GM21737 (cell line): ENCODE measurements around the gene ZSWIM6.
"Not testable (repeated sequence)": the region's sequence is repeated elsewhere in the genome, so short reads cannot be mapped to it uniquely, and the experiment has no call there.

Experiments
- ATAC-seq: cut with Tn5 transposase; IDR thresholded peaks from one replicate; pipeline ENCODE4 v1.9.1; 2021; ENCODE audit warnings: mild to moderate bottlenecking, moderate library complexity; ENCODE audit not compliant: unreplicated experiment

ZSWIM6 gene

DNA sequence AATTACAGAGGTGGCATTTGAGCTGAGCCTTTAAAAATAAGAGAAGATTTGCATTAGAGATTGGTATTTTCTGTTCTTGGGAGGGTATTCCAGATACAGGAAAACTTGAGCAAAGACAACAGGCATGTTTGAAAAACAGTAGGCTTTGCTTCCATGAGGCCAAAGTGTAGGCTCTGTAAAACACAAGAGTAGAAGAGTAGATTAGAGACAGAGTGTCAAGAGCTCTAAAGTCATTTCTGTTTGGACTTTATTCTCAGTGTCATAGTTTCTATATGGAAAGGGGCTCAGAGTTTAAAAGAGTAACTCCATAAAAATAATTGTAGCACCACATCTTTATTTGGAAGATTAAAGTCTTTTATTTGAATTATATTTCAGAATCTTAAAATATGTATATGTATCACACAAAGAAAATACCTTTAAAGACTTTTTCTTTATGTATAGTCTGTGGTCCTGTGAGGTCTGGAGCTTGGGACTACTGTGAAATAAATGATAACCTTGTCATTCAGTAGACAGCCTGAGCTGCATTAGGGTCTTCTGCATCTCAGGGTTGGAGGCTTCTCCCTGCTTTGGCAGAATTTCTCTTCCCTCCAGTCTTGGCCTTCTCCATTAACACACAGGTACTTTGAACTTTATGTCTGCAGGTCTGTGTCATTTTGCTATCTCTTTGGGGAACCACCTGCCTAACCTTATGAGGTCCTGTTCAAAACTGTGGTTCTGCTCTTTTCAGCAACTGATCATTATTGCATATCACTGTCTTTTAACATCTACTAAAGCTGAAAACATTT lies 73.6 kb downstream of the ZSWIM6 start:
- ATAC-seq = no peak

DNA sequence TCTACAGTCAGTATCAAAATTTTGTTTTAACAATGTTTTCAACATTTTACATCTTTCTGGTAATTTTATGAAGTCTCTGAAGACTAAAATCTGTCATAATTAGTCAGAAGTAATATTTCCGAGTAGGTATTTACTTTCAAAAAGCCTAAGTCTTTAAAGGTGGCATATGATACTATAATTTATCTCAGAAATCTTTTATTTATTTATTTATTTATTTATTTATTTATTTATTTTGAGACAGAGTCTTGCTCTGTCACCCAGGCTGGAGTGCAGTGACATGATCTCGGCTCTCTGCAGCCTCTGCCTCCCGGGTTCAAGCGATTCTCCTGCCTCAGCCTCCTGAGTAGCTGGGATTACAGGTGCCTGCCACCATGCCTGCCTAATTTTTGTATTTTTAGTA lies 74.4 kb downstream of the ZSWIM6 start:
- ATAC-seq = not testable (repeated sequence)

- no peak for ATAC-seq
These were observed 75.7 kb downstream of the ZSWIM6 start for GRCh38 chr5:61407706-61408270.

DNA sequence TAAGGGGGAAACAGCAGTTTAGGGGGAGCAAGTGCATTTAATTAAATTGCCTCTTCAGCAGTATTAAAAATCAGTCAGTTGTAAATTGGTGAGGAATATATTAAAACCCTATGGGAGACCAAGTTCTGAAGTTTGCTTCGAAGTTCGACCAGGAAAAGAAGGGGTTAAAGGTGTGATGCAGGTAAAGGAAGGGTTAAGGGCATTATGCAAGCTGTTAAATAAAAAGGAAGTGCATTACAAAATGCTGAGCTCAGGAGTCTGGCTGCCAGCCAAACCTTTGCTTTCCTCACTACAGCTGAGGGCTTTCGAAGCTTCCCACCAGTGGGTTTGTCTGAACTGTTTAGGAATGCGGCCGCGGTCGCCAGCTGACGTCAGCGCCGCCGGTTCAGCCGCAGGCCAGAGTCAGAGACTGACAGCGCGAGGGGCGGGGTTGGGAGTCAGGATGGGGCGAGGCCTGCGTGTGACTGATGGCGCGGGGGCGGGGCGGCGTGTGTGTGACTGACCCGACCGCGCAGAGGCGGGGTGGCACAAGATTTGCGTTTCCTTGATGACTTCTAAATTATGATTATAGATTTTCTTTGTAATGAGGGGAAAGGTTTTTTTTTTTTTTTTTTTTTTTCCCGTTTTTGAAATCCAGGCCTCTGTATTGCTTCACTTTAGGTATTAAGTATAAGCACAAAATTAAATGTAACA lies 76.6 kb downstream of the ZSWIM6 start:
- peak; percentile 100 for ATAC-seq

- no peak for ATAC-seq
These were observed 77.5 kb downstream of the ZSWIM6 start for GRCh38 chr5:61409568-61409967.

DNA sequence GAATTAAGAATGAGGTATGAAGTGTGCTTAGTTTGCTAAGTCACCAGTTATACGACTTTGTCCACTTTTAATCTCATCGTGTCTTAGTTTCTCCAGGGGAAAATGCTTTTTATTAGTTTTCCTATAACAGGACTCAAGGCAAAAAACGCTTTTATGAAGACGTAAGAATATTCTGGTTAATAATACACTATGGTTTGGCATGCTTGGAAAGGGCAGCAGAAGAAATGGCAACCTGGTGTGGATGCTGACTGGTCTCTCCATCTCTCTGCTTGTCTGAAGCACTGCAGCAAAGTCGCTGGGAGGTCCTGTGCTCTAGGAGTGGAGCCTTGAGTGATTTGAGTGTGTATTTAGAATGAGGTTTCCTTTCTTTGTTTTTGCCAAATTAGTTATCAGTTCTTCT lies 78.8 kb downstream of the ZSWIM6 start:
- ATAC-seq = no peak

GRCh38 chr5:61412361-61412760 lies 80.3 kb downstream of the ZSWIM6 start:
- ATAC-seq = no peak

DNA sequence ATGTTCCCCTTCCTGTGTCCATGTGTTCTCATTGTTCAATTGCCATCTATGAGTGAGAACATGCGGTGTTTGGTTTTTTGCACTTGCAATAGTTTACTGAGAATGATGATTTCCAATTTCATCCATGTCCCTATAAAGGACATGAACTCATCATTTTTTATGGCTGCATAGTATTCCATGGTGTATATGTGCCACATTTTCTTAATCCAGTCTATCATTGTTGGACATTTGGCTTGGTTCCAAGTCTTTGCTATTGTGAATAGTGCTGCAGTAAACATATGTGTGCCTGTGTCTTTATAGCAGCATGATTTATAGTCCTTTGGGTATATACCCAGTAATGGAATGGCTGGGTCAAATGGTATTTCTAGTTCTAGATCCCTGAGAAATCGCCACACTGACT lies 81.1 kb downstream of the ZSWIM6 start:
- ATAC-seq = not testable (repeated sequence)

- no peak for ATAC-seq
These were observed 82.7 kb downstream of the ZSWIM6 start for GRCh38 chr5:61414806-61415205.

DNA sequence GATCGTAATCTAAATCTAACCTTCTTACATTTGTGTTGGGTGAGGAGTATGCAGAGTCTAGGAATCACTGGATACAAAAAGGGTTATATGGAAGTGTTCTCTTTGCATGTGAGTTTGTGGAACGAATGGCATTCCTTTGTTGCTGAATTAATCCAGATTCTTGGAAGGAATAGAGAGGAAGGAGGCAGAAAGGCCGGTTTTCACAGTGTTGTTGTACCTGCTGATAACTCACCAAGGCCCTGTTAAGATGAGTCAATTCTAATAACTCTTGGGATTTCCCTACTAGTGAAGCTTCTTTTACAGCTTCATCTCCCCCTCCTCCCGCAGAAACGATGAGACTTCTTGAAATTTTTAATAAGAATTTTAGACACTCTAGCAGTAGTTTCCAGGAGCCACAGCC lies 84.0 kb downstream of the ZSWIM6 start:
- ATAC-seq = no peak

DNA sequence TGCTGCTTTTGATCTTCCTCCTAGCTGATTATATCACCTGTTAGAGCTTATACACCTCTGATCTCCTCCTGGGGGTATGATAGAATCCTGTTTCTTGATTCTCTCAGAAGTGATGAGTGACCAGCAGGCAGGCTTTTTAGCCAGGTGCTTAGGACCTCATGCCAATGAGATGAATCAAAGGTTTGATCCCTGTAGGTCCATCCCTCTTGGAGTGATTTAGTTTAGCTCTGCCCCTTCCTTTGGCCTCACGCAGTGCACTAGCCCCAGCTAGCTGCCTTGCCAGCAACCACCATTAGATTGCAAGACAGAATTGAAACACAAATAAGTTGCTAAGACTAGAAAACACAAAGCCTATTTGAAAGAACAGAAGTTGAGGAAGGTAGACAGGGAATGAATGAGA lies 84.4 kb downstream of the ZSWIM6 start:
- ATAC-seq = no peak

DNA sequence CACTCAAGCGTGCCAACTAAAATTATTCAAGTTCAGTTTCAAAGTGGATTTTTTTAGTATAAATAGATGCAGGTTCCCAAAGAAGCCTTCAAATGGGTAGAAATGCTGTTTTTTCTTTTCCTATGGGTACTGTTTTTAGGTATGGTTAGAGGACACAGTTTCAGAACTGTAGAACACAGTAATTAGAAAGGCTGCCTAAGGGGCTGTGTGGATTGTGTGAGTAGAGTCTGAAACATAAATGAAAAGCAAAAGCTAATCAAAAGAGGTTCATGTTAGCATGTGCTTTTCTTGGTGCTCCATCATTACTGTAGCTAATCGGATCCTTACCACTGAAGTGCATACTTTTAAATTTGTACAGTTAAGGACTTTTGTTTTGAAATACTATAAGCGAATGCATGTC lies 85.3 kb downstream of the ZSWIM6 start:
- ATAC-seq = no peak

- no peak for ATAC-seq
These were observed 85.8 kb downstream of the ZSWIM6 start for GRCh38 chr5:61417851-61418250.

DNA sequence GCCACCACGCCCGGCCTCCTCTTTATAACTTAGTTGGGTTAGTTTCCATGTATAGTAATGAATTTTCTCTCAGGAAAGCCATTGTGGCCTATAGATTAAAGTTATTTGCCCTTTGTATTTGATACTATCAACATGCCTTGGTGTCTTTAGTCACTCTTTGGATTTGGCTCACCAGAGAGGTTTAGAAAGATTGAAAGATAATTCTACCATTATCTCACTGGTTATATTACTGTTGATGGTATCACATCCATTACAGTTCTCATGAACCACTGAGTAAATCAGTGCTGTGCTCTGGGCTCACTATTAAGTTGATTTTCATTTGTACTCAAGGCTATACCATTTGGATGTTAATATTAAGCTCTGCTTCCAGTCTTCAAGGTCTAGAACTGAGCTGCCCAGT lies 87.0 kb downstream of the ZSWIM6 start:
- no peak for ATAC-seq

DNA sequence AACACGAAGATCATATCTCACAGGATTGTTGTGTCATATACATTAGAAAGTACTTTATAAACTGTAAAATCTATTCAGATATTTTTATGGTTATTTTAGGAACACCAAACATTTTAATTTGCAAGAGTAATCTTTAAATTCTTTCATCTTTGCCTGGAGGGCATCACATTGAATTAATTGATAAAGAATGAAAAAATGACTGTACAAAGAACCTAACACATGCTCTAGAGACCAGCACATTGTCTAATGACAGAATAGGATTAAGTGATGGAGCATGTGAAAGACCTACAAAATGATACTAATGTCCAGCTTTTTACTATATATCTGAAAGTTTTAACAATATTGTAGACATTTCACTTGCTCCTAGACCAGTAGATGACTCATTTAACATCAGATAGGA lies 88.0 kb downstream of the ZSWIM6 start:
- ATAC-seq = no peak

DNA sequence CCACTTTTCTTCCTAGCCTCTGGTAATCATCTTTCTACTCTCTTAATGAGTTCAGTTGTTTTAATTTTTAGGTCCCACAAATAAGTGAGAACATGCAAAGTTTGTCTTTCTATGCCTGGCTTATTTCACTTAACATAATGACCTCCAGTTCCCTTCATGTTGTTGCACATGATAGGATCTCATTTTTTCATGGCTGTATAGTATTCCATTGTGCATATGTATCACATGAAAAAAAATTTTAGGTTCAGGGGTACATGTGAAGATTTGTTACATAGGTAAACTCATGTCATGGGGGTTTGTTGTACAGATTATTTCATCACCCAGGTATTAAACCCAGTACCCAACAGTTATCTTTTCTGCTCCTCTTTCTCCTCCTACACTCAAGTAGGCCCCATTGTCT lies 89.2 kb downstream of the ZSWIM6 start:
- not testable (repeated sequence) for ATAC-seq

DNA sequence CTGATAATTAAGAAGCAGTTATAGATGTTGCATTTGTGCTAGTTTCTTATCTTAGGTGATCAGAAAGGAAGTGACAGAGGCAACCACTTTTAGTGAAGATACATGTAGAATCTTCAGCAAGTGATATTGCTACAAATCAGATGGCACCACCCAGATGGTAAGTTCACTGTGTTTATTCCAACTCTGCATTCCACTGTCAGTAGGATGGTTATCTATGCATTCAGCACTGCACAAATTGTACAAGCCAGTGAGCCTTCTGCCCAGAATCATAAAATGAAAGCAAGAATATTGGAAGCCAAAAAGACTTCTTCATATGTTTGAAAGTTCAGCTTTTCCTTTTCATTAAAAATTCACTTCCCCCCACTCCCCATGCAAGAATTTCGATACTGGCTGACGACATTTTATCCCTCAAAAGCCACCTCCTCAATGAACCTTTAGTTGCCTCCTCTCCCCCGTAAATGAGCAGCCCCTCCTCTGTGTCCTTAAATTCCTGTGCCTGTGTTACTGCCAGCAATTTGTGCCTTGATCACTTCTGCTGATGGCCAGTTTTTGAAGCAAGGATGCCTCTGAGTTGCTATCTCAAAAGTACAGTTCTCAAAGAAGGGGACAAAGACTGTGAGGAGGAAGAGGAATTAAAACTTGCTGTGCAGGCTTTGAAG lies 91.6 kb downstream of the ZSWIM6 start:
- no peak for ATAC-seq

- no peak for ATAC-seq
These were observed 93.9 kb downstream of the ZSWIM6 start for GRCh38 chr5:61425918-61426317.

- ATAC-seq = no peak
These were observed 97.8 kb downstream of the ZSWIM6 start for GRCh38 chr5:61429906-61430305.

GRCh38 chr5:61431923-61432620 lies 100.0 kb downstream of the ZSWIM6 start:
- ATAC-seq = no peak

DNA sequence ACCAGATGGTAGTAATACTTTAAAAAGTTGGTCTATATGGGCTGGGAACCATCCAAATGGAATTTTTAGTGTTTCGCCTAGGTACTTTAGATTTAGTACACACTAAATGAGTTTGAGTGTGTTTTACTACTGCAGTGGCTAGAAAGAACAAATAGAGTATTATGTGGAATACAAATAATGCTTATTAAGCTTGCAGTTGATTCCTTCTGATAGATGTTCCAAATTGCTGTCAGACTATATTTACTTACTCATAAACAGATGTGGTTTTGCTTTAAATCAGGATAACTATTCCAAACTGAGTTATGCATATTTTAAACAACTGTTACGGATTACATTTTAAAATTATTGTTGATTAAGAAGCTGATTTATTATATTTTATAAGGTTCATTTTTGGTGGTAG lies 103.3 kb downstream of the ZSWIM6 start:
- no peak for ATAC-seq
